ENCODE measurements around the gene TTC31. TPM values are rescaled to one million over a fixed set of nuclear protein-coding genes. Genes with fewer than 3 reads are reported as not detected.

Gene TTC31
- total RNA-seq, 1 donor from 2014 or later, result 26.1 TPM

DNA sequence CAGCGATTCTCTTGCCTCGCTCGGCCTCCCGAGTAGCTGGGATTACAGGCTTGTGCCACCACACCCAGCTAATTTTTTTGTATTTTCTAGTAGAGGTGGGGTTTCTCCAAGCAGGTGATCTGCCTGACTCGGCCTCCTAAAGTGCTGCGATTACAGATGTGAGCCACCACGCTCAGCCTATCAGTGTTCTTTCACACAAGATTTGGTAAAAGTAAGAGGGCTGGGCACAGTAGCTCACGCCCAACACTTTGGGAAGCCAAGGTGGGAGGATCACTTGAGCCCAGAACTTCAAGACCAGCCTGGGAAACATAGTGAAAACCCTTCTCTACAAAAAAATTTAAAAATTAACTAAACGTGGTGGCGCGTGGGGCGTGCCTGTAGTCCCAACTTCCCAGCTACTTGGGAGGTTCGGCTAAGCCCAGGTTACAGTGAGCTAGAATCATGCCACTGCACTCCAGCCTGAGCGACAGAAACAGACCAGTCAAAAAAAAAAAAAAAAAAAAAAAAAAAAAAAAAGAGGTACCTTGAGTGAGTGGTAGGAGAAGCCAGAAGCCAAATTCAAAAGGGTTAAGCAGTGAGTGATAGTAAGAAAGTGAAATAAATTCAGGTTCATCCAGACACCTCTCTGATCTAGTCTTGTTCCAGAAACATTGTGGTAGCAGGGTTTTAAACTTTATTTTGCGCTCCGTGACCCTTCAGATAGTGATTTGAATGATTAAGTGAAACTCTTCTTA lies 11.4 kb upstream of the TTC31 start:
- Mint-ChIP-seq H3K27me3 (ENCODE audit: low read depth) (no peaks in the 10 kb centered on the region), H3K27ac (peak overlapping the region; percentile 99), H3K4me1 (peaks cover 18% of the 10 kb centered on the region), H3K36me3 (peaks cover 2% of the 10 kb centered on the region), H3K4me3 (peak overlapping the region; percentile 94), H3K9me3 (no peaks in the 10 kb centered on the region)
- TF ChIP-seq, protein P1, sequence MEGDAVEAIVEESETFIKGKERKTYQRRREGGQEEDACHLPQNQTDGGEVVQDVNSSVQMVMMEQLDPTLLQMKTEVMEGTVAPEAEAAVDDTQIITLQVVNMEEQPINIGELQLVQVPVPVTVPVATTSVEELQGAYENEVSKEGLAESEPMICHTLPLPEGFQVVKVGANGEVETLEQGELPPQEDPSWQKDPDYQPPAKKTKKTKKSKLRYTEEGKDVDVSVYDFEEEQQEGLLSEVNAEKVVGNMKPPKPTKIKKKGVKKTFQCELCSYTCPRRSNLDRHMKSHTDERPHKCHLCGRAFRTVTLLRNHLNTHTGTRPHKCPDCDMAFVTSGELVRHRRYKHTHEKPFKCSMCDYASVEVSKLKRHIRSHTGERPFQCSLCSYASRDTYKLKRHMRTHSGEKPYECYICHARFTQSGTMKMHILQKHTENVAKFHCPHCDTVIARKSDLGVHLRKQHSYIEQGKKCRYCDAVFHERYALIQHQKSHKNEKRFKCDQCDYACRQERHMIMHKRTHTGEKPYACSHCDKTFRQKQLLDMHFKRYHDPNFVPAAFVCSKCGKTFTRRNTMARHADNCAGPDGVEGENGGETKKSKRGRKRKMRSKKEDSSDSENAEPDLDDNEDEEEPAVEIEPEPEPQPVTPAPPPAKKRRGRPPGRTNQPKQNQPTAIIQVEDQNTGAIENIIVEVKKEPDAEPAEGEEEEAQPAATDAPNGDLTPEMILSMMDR (IDR thresholded peaks at IDR 0.05; ENCODE audit: unreplicated experiment), result no peak
- no peak for DNase-seq (ENCODE audit: low spot score in 2 of 2, unreplicated experiment in 2 of 2)

DNA sequence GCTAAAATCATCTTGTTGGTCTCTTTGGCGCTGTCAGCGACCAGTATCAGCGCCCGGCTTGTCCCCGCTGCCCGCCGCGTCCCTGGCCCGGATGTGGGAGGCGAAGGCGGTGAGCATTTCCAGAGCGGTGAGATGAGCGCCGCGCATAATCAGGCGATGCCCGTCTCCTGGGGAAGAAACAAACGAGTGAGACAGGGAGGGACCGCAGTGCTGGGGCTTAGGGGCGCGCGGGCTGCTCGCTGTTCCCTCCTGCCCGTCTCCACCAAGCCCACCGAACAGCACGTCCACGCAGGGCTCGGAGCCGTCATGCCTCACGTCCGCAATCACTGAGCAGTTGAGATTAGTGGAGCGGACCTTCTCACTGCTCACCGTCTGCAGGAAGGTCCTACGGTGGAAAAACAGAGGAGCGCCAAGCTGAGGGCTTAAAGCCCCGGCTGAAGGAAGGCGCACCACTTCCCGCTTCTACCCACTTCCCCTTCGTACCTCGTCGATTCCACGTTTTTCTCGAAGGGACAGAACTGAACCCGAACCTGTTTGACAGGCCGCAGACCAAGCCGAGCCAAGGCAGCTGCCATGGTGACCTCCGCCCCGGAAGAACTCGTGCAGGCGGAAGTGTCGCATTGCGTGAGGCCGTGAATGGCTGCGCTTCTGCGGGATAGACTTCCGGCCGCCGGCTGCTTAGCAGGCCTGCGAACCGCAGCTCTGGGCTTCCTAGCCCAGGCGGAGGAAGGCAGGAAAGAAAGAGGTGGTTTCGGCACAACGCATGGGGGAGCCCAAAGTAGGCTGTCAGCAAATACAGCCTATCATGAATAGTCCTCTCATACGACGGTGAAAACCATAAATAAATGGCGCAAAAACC lies 10.6 kb upstream of the TTC31 start, which contains the start of gene MRPL53:
Gene MRPL53 (minus strand): TSS at position 595 of the 859 bp plus-strand sequence. CDS start 20 bp downstream, at position 575.
- Mint-ChIP-seq H3K9me3 (no peaks in the 10 kb centered on the region), H3K4me1 (peaks cover 18% of the 10 kb centered on the region), H3K27ac (peak within 1 kb of the TSS; percentile 99), H3K27me3 (ENCODE audit: low read depth) (no peaks in the 10 kb centered on the region), H3K36me3 (peaks cover 5% of the 10 kb centered on the region), H3K4me3 (peak within 1 kb of the TSS; percentile 94)
- TF ChIP-seq, protein P1 (IDR thresholded peaks at IDR 0.05; ENCODE audit: unreplicated experiment), result no peak
- peak; percentile 89 to 94 for DNase-seq (ENCODE audit: low spot score in 2 of 2, unreplicated experiment in 2 of 2)

DNA sequence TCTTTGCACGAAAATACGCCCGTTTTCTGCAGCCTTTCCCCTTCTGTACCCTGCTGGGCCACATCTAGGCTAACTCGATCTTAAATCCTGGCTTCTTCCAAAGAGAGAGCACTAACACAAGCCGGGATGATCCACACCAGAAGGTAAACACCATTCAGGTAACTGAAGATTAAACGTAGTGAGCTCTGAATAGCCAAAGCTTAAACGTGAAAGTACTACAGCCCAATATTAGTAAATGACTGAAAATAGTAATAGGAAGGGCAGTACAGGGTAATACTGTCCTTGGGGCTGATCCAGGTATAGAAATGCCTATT lies 10.0 kb upstream of the TTC31 start:
- TF ChIP-seq, protein P1 (IDR thresholded peaks at IDR 0.05; ENCODE audit: unreplicated experiment), result no peak
- H3K27me3 Mint-ChIP-seq (ENCODE audit: low read depth), result no peaks in the 10 kb centered on the region
- H3K4me1 Mint-ChIP-seq, result peaks cover 18% of the 10 kb centered on the region
- H3K4me3 Mint-ChIP-seq, result peak overlapping the region; percentile 94
- peaks cover 9% of the 10 kb centered on the region for H3K36me3 Mint-ChIP-seq
- DNase-seq (ENCODE audit: low spot score in 2 of 2, unreplicated experiment in 2 of 2), result no peak
- H3K9me3 Mint-ChIP-seq, result no peaks in the 10 kb centered on the region
- peak overlapping the region; percentile 99 for H3K27ac Mint-ChIP-seq

DNA sequence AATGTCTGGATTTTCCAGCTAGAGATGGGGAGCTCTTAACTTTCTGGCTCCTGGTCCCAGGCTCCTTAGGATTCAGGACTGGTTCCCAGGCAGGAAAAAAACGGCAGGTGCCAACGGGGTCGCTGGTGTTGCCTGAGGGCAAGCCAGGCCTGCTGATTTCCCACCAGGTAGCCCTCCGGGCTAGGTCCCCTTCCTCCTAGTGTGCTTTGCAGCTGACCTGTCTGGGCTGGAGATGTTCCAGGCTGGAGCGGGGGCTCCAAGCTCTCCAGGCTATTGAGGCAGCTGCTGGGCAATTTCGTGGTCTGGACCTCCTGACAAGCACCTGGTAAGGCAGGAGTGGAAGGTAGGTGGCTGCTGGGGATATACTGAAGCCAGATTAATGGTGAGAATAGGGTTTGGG lies 8.4 kb upstream of the TTC31 start:
- peaks cover 9% of the 10 kb centered on the region for H3K36me3 Mint-ChIP-seq
- TF ChIP-seq, protein P1 (IDR thresholded peaks at IDR 0.05; ENCODE audit: unreplicated experiment), result no peak
- no peaks in the 10 kb centered on the region for H3K27me3 Mint-ChIP-seq (ENCODE audit: low read depth)
- H3K27ac Mint-ChIP-seq, result peak overlapping the region; percentile 9
- no peak overlapping the region for H3K4me3 Mint-ChIP-seq
- H3K9me3 Mint-ChIP-seq, result no peaks in the 10 kb centered on the region
- DNase-seq (ENCODE audit: low spot score in 2 of 2, unreplicated experiment in 2 of 2), result no peak
- peaks cover 18% of the 10 kb centered on the region for H3K4me1 Mint-ChIP-seq

DNA sequence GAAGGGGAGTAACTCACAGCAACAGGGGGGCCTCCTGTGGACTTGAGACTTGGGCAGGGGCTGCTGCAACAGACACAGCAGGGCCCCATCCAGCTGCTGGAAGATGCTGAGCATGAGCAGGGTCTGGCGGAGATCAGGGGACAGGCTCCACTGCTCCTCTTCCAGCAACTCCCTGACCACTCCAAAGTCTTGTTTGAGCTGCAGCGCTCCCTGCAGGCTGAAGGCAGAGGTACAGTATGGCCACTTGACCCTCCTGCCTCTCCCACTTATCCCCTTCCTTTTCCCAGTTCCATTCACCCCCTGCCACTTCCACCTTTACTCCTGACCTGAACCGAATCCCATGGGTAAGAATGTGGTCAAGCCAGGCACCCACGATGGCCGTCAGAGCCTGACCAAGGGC lies 8.0 kb upstream of the TTC31 start:
- Mint-ChIP-seq H3K27me3 (ENCODE audit: low read depth) (no peaks in the 10 kb centered on the region), H3K4me1 (peaks cover 18% of the 10 kb centered on the region), H3K27ac (peak overlapping the region; percentile 9), H3K9me3 (no peaks in the 10 kb centered on the region), H3K36me3 (peaks cover 9% of the 10 kb centered on the region), H3K4me3 (no peak overlapping the region)
- DNase-seq (ENCODE audit: low spot score in 2 of 2, unreplicated experiment in 2 of 2), result no peak
- TF ChIP-seq, protein P1 (IDR thresholded peaks at IDR 0.05; ENCODE audit: unreplicated experiment), result no peak
